HEK293T (cell line): ENCODE data around the gene PSD2.

ENCODE experiments used
- BHLHE40 ChIP-seq: fragments of 450-650 bp; IDR thresholded peaks from 2 replicates; pipeline ENCODE4 v1.6.1; 2016; ENCODE audit warnings: mild to moderate bottlenecking, moderate library complexity, borderline replicate concordance
- CTBP1 ChIP-seq: fragments of 450-650 bp; IDR thresholded peaks from 2 replicates; pipeline ENCODE4 v1.6.1; 2016; ENCODE audit warnings: borderline replicate concordance
- FOXA1 ChIP-seq: fragments of 450-650 bp; IDR thresholded peaks from 2 replicates; pipeline ENCODE4 v1.6.1; 2016; ENCODE audit warnings: mild to moderate bottlenecking
- FOXK2 ChIP-seq: fragments of 450-650 bp; IDR thresholded peaks from 2 replicates; pipeline ENCODE4 v1.6.1; 2016; ENCODE audit warnings: mild to moderate bottlenecking
- HDGF ChIP-seq: fragments of 450-650 bp; IDR thresholded peaks from 2 replicates; pipeline ENCODE4 v1.6.1; 2017; ENCODE audit warnings: antibody characterized with exemption, borderline replicate concordance
- L3MBTL2 ChIP-seq: fragments of 450-650 bp; conservative IDR thresholded peaks from 2 replicates; pipeline ENCODE4 v1.6.1; 2016; ENCODE audit warnings: mild to moderate bottlenecking
- NFRKB ChIP-seq: fragments of 450-650 bp; IDR thresholded peaks from 2 replicates; pipeline ENCODE4 v1.6.1; 2016; ENCODE audit warnings: mild to moderate bottlenecking, moderate library complexity
- SP1 ChIP-seq: fragments of 450-650 bp; IDR thresholded peaks from 2 replicates; pipeline ENCODE4 v1.6.1; 2017

DNA sequence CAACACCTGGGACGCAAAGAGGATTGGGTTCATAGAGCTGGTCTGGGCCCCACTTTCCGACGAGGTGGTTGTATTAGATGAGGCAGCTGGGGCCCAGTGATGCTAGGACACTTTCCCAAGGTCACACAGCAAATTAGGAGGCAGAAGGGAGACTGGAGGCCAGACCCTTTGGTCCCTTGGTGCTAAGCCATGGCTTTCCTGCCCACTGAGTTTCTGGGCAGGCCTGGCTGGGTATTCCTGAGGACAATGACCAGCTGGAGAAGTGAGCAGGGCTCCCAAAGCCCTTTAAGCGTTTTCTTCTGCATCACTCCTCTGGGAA, 66.2 kb downstream of the PSD2 start:
- TF ChIP-seq CTBP1 (no peak), SP1 (no peak), L3MBTL2 (no peak), FOXK2 (no peak), FOXA1 (no peak), HDGF (no peak), NFRKB (no peak), BHLHE40 (no peak)
